Measurements from ENCODE around the gene TNNI3K.

The TNNI3K gene

GRCh38 chr1:74314438-74314837, 79.3 kb downstream of the TNNI3K start:
- no peak for DNase-seq

- no peak for DNase-seq
Measured at GRCh38 chr1:74316302-74316701, 81.1 kb downstream of the TNNI3K start.

GRCh38 chr1:74317663-74318062, 82.5 kb downstream of the TNNI3K start:
- no peak for DNase-seq

GRCh38 chr1:74323937-74324473, 88.8 kb downstream of the TNNI3K start:
- no peak for DNase-seq

- DNase-seq, result no peak
Measured at GRCh38 chr1:74324684-74325448, 89.7 kb downstream of the TNNI3K start.

GRCh38 chr1:74328851-74329250, 93.7 kb downstream of the TNNI3K start:
- DNase-seq, result no peak

- DNase-seq, result no peak
Measured at GRCh38 chr1:74333244-74333643, 98.1 kb downstream of the TNNI3K start.

GRCh38 chr1:74334147-74334546, 99.0 kb downstream of the TNNI3K start:
- no peak for DNase-seq

- no peak for DNase-seq
Measured at GRCh38 chr1:74340656-74341055, 105.5 kb downstream of the TNNI3K start.

GRCh38 chr1:74341702-74342339, 106.6 kb downstream of the TNNI3K start:
- no peak for DNase-seq

- DNase-seq, result no peak
Measured at GRCh38 chr1:74343216-74343615, 108.0 kb downstream of the TNNI3K start.

- DNase-seq, result no peak
Measured at GRCh38 chr1:74344387-74344786, 109.2 kb downstream of the TNNI3K start.

GRCh38 chr1:74356493-74356892, 121.3 kb downstream of the TNNI3K start:
- no peak for DNase-seq

- DNase-seq, result no peak
Measured at GRCh38 chr1:74357150-74357549, 122.0 kb downstream of the TNNI3K start.

GRCh38 chr1:74357756-74358155, 122.6 kb downstream of the TNNI3K start:
- DNase-seq, result no peak

- no peak for DNase-seq
Measured at GRCh38 chr1:74362691-74363090, 127.5 kb downstream of the TNNI3K start.

- DNase-seq, result no peak
Measured at GRCh38 chr1:74363220-74363619, 128.0 kb downstream of the TNNI3K start.

- DNase-seq, result no peak
Measured at GRCh38 chr1:74367175-74367813, 132.1 kb downstream of the TNNI3K start.

GRCh38 chr1:74368335-74368734, 133.1 kb downstream of the TNNI3K start:
- no peak for DNase-seq

GRCh38 chr1:74375376-74375775, 140.2 kb downstream of the TNNI3K start:
- no peak for DNase-seq

- no peak for DNase-seq
Measured at GRCh38 chr1:74380252-74380651, 145.1 kb downstream of the TNNI3K start.

GRCh38 chr1:74388855-74389254, 153.7 kb downstream of the TNNI3K start:
- no peak for DNase-seq

- no peak for DNase-seq
Measured at GRCh38 chr1:74392186-74392585, 157.0 kb downstream of the TNNI3K start.

- DNase-seq, result no peak
Measured at GRCh38 chr1:74392840-74393239, 157.7 kb downstream of the TNNI3K start.

Measured in activated CD4-positive, alpha-beta T cell treated with anti-CD3 and anti-CD28 coated beads for 48 hours (primary cell).